Aorta (tissue), 5 donors: ENCODE data around the gene BOLA1. TPM values are rescaled to one million over a fixed set of nuclear protein-coding genes. Genes with fewer than 3 reads are reported as not detected.
A peak's percentile ranks its signal among the peaks of the same experiment; 100 is the strongest.
"Not testable (repeated sequence)": the region's sequence is repeated elsewhere in the genome, so short reads cannot be mapped to it uniquely, and the experiment has no call there.

Experiments used
- ATAC-seq: fragments of 200-7000 bp; cut with Tn5 transposase; one replicate; pipeline ENCODE4 v1.9.1; 2022; ENCODE audit warnings: moderate library complexity; ENCODE audit not compliant: low FRiP score
- DNase-seq, 2 donors: peaks; one replicate each; pipeline ENCODE4 v3.0.0-alpha.2; 2020
- H3K27ac ChIP-seq, 2 donors: one replicate each; pipeline ENCODE4 v1.5.1; 2013; ENCODE audit warnings: low read length in 2 of 2, mild to moderate bottlenecking in 2 of 2, moderate library complexity in 2 of 2, control low read depth in 1 of 2, inconsistent platforms in 1 of 2, low read depth in 1 of 2
- H3K27me3 ChIP-seq, 2 donors: one replicate each; pipeline ENCODE4 v1.6.1; 2013; ENCODE audit warnings: control low read depth in 1 of 2, low read length in 1 of 2, mild to moderate bottlenecking in 1 of 2, moderate library complexity in 1 of 2; ENCODE audit not compliant: insufficient read depth in 2 of 2, control insufficient read depth in 1 of 2
- H3K36me3 ChIP-seq, 2 donors: one replicate each; pipeline ENCODE4 v1.6.1; 2013; ENCODE audit warnings: control low read depth in 1 of 2, low read length in 1 of 2, mild to moderate bottlenecking in 1 of 2; ENCODE audit not compliant: insufficient read depth in 2 of 2, control insufficient read depth in 1 of 2
- H3K4me1 ChIP-seq, 2 donors: one replicate each; pipeline ENCODE4 v1.6.1; 2013; ENCODE audit warnings: low read length in 2 of 2, control low read depth in 1 of 2, mild to moderate bottlenecking in 1 of 2, moderate library complexity in 1 of 2; ENCODE audit not compliant: insufficient read depth in 2 of 2, control insufficient read depth in 1 of 2
- H3K4me3 ChIP-seq, 2 donors: one replicate each; pipeline ENCODE4 v1.5.1; 2013; ENCODE audit warnings: low read length in 2 of 2, control low read depth in 1 of 2, mild to moderate bottlenecking in 1 of 2
- H3K9me3 ChIP-seq: one replicate; pipeline ENCODE4 v1.6.1; 2013; ENCODE audit warnings: mild to moderate bottlenecking, low read length; ENCODE audit not compliant: control insufficient read depth
- WGBS, 2 donors: extraction: QIAGEN DNeasy Blood & Tissue Kit; methylation state at CpG; one replicate each; pipeline ENCODE4 v1.1.7; 2013; 5-methylcytosine and 5-hydroxymethylcytosine counted together
- intact Hi-C, 2 donors: fragments of 100-400 bp; cut with DNase I; formaldehyde crosslinking; loops; one replicate each; pipeline versions ENCODE4 v1.14.2 to v1.15.0; 2022
- long read RNA-seq, 2 donors: library from polyadenylated mRNA; unstranded; transcript quantifications; one replicate each; pipeline ENCODE4 v2.0.0, GENCODE V29; 2020 to 2021
- polyA plus RNA-seq, 2 donors: library from polyadenylated mRNA; stranded (reverse); fragments of 200-250 nt; gene quantifications; one replicate each; pipeline ENCODE4 v1.2.3, GENCODE V29; 2013
- total RNA-seq, 2 donors: library from RNA; stranded (reverse); fragmentation: NEBNext Ultra II Directional; extraction: Animal tissue kit (Norgen Biotek cat#: 25700); gene quantifications; one replicate each; pipeline ENCODE4 v1.2.1, GENCODE V29; 2021
- donor health status: healthy with polysubstance abuse.
- donor health status: Bipolar disorder and iron deficiency.
- donor health status: DM: no; HTN: no; CAD: no.
- donor health status: DM: no; HTN: no; CAD: no.
- donor health status: DM: yes; HTN: yes; CAD: no.

BOLA1 gene, protein sequence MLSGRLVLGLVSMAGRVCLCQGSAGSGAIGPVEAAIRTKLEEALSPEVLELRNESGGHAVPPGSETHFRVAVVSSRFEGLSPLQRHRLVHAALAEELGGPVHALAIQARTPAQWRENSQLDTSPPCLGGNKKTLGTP
- total RNA-seq, result 10 to 100 TPM in 1 of 2 donors, 1 to 10 TPM in 1; 8.7 to 14.0 TPM
- 10 to 100 TPM; 22.3 to 26.6 TPM for polyA plus RNA-seq
- long read RNA-seq, donor 1, transcript BOLA1-202 (2 exons, 859 nt), result major isoform, 5 of 5 reads
- long read RNA-seq, donor 1, partial matches to known transcripts, result 0 of 5 reads
- long read RNA-seq, donor 1, other reads (novel, unspliced or antisense), result 0 of 5 reads
- long read RNA-seq, donor 2, partial matches to known transcripts, result 0 of 1 reads
- long read RNA-seq, donor 2, other reads (novel, unspliced or antisense), result 0 of 1 reads

DNA sequence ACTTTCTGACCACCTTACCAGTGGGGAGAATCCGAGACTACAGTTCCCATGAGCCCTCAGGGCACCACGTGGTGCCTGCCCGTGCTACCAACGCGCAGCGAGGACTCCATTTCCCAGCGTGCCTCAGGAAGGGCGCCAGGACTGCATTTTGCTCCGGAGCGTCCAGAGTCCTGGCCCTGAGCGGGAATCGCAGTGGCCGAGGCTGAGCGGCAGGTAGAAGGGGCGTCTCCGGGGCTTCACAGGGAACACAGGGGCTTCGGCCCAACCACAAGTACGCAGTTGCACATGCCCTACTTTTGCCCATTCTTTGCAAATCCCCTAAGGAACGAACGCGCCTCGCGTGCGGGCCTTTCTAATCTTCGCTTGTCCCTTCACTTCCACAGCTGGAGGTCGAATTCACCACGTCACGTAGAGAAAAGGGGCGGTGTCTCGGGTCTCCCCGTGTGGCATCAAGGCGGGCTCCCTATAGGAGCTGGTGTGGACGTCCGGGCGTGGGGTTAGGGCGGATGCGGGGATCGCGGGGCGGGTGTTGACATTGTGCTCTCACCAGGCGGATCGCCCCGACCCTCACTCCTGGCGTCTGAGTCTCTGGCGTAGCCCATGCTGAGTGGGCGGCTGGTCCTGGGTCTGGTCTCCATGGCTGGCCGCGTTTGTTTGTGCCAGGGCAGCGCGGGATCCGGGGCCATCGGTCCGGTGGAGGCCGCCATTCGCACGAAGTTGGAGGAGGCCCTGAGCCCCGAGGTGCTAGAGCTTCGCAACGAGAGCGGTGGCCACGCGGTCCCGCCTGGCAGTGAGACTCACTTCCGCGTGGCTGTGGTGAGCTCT, at the start of gene BOLA1:
TSS of gene BOLA1 (plus strand) at position 109 of the 825 bp plus-strand sequence. CDS start at position 601, 492 bp downstream.
- Histone ChIP-seq H3K9me3 (no peaks in the 10 kb centered on the region), H3K4me1 (no peaks in the 10 kb centered on the region), H3K36me3 (peaks cover 0 to 1% of the 10 kb centered on the region in 2 donors), H3K27me3 (no peaks in the 10 kb centered on the region), H3K4me3 (peak within 1 kb of the TSS; percentile 33 to 78), H3K27ac (peak within 1 kb of the TSS in 1 of 2 donors; percentile 77)
- DNase-seq (peak; percentile 97 to 98), ATAC-seq (peak; percentile 98)
- 3 to 4% methylated on average over 65 of the region's 65 CpGs for WGBS, 2 donors
- intact Hi-C loops, result loop anchor here in 1 of 2 donors (5.0 kb wide), 1 partner anchor 278 kb away; no protein-coding TSS in a partner anchor

DNA sequence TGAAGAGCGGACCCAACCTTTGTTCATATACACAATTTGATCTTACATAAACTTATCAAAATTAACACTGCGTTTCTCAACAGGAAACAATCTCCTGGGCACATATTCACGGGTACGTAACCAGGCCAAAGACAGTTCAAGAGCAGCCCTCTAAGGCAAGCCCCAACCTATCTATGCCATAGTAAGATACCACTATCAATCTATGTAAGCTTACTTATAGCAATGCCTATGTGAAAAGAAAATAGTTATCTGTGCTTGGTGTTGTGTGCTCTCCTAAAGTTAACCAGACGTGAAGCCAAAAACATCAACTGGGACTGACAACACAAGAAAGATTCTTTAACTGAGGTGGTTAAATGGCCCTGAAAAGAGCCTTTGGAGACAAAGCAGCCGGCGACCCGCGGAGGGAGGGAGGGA, 49.4 kb upstream of the BOLA1 start:
- Histone ChIP-seq H3K4me3 (peak overlapping the region; percentile 45 to 69), H3K4me1 (peaks cover 4 to 14% of the 10 kb centered on the region in 2 donors), H3K27me3 (no peaks in the 10 kb centered on the region), H3K9me3 (no peaks in the 10 kb centered on the region), H3K36me3 (no peaks in the 10 kb centered on the region), H3K27ac (peak overlapping the region in 1 of 2 donors; percentile 74)
- ATAC-seq (no peak), DNase-seq (no peak)
- intact Hi-C loops, result no loop called here
- 3 to 5% methylated on average over 9 of the region's 9 CpGs for WGBS, 2 donors

DNA sequence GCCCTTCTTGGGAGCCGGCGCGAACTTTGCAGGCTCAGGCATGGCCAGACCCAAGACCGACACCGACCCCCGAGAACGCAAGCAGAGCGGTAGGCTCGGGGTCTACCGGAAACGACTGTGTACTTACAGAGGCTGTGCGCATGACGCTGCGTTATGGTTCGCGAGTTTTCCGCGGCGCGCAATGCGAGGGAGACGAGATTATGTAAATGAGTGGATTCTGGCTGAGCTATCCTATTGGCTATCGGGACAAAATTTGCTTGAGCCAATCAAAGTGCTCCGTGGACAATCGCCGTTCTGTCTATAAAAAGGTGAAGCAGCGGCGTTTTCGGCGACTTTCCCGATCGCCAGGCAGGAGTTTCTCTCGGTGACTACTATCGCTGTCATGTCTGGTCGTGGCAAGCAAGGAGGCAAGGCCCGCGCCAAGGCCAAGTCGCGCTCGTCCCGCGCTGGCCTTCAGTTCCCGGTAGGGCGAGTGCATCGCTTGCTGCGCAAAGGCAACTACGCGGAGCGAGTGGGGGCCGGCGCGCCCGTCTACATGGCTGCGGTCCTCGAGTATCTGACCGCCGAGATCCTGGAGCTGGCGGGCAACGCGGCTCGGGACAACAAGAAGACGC, 48.5 kb upstream of the BOLA1 start:
- DNase-seq, intact Hi-C loops: not testable (repeated sequence)
- WGBS, 2 donors, result no CpG with 5 or more reads among the region's 62 CpGs

DNA sequence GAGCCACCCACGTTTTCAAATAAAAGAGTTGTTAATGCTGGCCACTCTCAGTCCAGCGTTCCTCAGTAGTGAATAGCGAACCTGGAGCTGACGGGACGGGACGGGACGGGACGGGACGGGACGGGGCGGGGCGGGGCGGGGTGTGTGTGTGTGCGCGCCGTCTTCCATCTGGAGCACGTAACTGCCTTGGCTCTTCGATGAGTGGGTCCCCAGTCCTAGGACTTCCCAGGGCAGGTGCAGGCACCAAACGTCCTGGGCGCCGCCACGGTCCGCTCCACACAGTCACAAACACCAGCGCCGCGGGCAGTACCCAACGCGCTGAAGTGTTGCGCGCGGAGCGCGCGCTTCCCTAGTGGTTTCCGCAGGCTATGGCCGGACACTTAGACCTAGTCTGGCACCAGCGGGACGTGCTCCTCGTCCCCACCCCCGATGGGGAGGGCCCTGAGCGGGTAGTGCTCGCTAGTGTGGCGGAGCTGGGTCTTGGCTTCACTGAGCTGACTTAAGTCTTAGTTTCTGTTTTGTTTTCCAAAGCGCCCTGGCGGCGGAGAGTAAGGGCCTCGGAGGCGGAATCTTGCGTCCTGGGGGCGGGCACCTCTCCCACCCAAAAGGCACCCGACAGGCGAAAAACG, 47.7 kb upstream of the BOLA1 start:
- H3K27me3 ChIP-seq, DNase-seq, H3K9me3 ChIP-seq, H3K27ac ChIP-seq, intact Hi-C loops, H3K4me3 ChIP-seq, H3K36me3 ChIP-seq, H3K4me1 ChIP-seq: not testable (repeated sequence)
- peak; percentile 87 for ATAC-seq
- no CpG with 5 or more reads among the region's 53 CpGs for WGBS, 2 donors

More for the DNA sequence above, 48.5 kb upstream of the BOLA1 start:
- H3K27ac ChIP-seq, H3K4me1 ChIP-seq, H3K9me3 ChIP-seq, H3K4me3 ChIP-seq, H3K36me3 ChIP-seq, H3K27me3 ChIP-seq: not testable (repeated sequence)
- ATAC-seq, result peak; percentile 93

DNA sequence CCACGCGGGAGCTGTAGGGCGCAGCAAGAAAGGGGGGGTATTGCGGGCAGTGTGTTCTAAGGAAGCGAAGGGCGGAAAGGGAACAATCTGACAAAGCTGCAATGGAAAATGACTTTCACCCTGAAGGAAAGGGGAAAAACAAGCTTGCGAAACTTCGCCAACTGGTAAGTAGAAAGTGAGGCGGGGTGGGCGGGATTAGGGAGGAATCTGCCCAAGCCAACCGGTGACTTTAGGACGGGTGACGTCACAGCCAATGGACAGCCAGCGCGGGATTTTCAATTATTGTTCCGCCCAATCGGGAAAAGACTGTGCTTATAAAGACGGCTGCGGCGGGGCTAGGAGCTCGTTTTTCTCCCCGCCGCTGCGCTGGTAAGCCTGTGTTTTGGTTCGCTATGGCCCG, 47.1 kb upstream of the BOLA1 start:
- DNase-seq, H3K36me3 ChIP-seq, H3K27ac ChIP-seq, H3K4me3 ChIP-seq, H3K4me1 ChIP-seq, H3K27me3 ChIP-seq, H3K9me3 ChIP-seq, intact Hi-C loops: not testable (repeated sequence)
- peak; percentile 83 for ATAC-seq
- WGBS, 2 donors, result no CpG with 5 or more reads among the region's 26 CpGs

DNA sequence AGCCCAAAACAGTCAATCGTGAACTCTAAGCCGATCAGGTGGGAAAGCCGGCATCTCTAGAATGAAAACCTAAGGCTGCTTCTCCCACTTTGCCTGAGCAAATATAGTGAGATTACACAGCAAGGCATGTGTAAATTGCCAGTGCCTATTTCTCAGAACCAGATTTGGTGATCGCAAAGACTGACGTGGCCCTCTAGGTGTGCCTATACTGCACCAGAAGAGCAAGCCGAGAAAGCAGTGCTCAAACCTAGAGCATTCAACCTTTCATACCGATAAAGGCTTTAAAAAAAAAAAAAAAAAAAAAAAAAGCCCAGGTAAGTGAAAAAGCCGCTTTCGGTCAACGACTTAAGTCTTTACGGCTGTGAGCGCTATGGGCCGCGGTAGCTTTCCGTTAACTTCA, 39.1 kb upstream of the BOLA1 start:
- H3K9me3 ChIP-seq, intact Hi-C loops, H3K27ac ChIP-seq, DNase-seq, ATAC-seq, H3K27me3 ChIP-seq, H3K4me1 ChIP-seq, H3K36me3 ChIP-seq, H3K4me3 ChIP-seq: not testable (repeated sequence)
- no CpG with 5 or more reads among the region's 15 CpGs for WGBS, 2 donors

DNA sequence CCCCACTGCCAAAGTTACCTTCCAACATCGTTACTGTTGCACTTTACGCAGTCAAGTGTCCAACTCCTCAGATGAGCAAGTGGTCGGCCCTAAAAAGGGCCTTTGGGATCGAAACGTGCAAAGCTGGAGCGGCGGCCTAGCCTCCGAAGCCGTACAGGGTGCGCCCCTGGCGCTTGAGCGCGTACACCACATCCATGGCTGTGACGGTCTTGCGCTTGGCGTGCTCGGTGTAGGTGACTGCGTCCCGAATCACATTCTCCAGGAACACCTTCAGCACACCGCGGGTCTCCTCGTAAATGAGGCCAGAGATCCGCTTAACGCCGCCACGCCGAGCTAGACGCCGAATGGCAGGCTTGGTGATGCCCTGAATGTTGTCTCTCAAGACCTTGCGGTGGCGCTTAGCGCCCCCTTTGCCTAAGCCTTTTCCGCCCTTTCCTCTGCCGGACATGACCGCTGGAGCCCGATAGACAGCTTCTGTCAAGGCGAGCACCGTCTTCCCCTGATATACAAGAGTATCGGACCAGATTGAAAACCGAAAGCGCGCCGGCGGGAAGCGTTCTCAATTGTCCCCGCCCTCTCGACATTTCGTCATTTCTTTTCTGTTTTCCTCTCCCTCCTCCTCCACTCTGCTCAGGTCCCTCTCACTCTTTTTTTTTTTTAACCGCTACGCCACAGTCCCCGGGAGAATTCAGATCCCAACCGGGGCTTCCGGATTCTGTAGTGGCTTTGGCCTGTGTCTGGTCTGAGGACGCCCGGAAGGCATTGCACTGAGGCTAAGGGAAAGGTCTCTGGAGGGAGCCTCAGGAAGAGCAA, 38.5 kb upstream of the BOLA1 start:
- ATAC-seq, result peak; percentile 95
- WGBS, 2 donors, result no CpG with 5 or more reads among the region's 55 CpGs
- DNase-seq, H3K27ac ChIP-seq, H3K4me1 ChIP-seq, H3K9me3 ChIP-seq, H3K4me3 ChIP-seq, H3K27me3 ChIP-seq, H3K36me3 ChIP-seq, intact Hi-C loops: not testable (repeated sequence)
